Suprapubic skin (tissue), 4 donors: Measurements from ENCODE around the gene SLC16A10.

Experiments
- POLR2A ChIP-seq, 2 donors: fragments of 450-650 bp; IDR thresholded peaks; one replicate each; pipeline ENCODE4 v1.6.1; 2017; ENCODE audit warnings: antibody characterized with exemption in 2 of 2, mild to moderate bottlenecking in 2 of 2, moderate library complexity in 2 of 2
- POLR2AphosphoS5 ChIP-seq, 3 donors: sonication (generic); formaldehyde crosslinking; IDR thresholded peaks; one replicate each; pipeline ENCODE4 v1.6.1; 2017; ENCODE audit warnings: antibody characterized with exemption in 3 of 3
- TF ChIP-seq, protein P1 (sequence below), 2 donors: fragments of 200-600 bp in 1 of 2; fragments of 450-650 bp in 1 of 2; sonication (generic) in 1 of 2; IDR thresholded peaks; one replicate each; pipeline ENCODE4 v1.5.1; 2016 to 2019; ENCODE audit warnings: antibody characterized with exemption in 2 of 2, mild to moderate bottlenecking in 1 of 2, moderate library complexity in 1 of 2

DNA sequence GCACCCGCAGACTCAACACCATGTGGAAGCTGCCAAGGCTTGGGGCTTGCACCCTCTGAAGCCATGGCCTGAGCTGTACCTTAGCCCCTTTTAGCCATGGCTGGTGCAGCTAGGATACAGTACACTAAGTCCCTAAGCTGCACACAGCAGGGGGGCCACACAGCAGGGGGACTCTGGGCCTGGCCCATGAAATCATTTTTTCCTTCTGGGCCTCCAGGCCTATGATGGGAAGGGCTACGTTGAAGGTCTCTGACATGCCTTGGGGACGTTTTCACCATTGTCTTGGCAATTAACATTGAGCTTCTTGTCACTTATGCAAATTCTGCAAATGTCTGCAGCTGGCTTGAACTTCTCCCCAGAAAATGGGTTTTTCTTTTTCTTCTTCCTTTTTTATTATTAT lies 103.3 kb downstream of the SLC16A10 start:
- TF ChIP-seq, protein P1, sequence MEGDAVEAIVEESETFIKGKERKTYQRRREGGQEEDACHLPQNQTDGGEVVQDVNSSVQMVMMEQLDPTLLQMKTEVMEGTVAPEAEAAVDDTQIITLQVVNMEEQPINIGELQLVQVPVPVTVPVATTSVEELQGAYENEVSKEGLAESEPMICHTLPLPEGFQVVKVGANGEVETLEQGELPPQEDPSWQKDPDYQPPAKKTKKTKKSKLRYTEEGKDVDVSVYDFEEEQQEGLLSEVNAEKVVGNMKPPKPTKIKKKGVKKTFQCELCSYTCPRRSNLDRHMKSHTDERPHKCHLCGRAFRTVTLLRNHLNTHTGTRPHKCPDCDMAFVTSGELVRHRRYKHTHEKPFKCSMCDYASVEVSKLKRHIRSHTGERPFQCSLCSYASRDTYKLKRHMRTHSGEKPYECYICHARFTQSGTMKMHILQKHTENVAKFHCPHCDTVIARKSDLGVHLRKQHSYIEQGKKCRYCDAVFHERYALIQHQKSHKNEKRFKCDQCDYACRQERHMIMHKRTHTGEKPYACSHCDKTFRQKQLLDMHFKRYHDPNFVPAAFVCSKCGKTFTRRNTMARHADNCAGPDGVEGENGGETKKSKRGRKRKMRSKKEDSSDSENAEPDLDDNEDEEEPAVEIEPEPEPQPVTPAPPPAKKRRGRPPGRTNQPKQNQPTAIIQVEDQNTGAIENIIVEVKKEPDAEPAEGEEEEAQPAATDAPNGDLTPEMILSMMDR (IDR thresholded peaks at IDR 0.05): no peak
- TF ChIP-seq POLR2A (IDR thresholded peaks at IDR 0.05) (no peak), POLR2AphosphoS5 (IDR thresholded peaks at IDR 0.05) (no peak)
